HepG2 (cell line): ENCODE data around the gene SPDYE4. TPM values are rescaled to one million over a fixed set of nuclear protein-coding genes. Genes with fewer than 3 reads are reported as not detected.

Experiments
- FOXJ3 ChIP-seq: sonication (generic); formaldehyde crosslinking; IDR thresholded peaks from 2 replicates; pipeline ENCODE4 v1.4.0; 2020; ENCODE audit warnings: missing genetic modification reagents, mild to moderate bottlenecking, borderline replicate concordance
- KDM5B ChIP-seq: sonication (generic); formaldehyde crosslinking; IDR thresholded peaks from 2 replicates; pipeline ENCODE4 v1.4.0; 2020; ENCODE audit warnings: missing genetic modification reagents, mild to moderate bottlenecking, borderline replicate concordance
- MEIS2 ChIP-seq: sonication (generic); formaldehyde crosslinking; IDR thresholded peaks from 2 replicates; pipeline ENCODE4 v1.9.0; 2021; ENCODE audit warnings: mild to moderate bottlenecking, missing genetic modification reagents
- MTA1 ChIP-seq: sonication (generic); formaldehyde crosslinking; IDR thresholded peaks from 2 replicates; pipeline ENCODE4 v1.4.0; 2020; ENCODE audit warnings: missing genetic modification reagents, mild to moderate bottlenecking, borderline replicate concordance
- NONO ChIP-seq, 2 experiments: fragments of 450-650 bp in 1 of 2; sonication (generic) in 1 of 2; formaldehyde crosslinking in 1 of 2; IDR thresholded peaks in 1 of 2; conservative IDR thresholded peaks in 1 of 2; 2 replicates each; pipeline versions ENCODE4 v1.6.1 to v1.8.0; 2017 to 2022; ENCODE audit warnings: mild to moderate bottlenecking in 1 of 2, missing genetic modification reagents in 1 of 2, moderate library complexity in 1 of 2
- ZFP82 ChIP-seq: sonication (generic); formaldehyde crosslinking; IDR thresholded peaks from 2 replicates; pipeline ENCODE4 v1.5.1; 2020; ENCODE audit warnings: mild to moderate bottlenecking, missing genetic modification reagents, borderline replicate concordance
- ZMYM4 ChIP-seq: sonication (generic); formaldehyde crosslinking; IDR thresholded peaks from 2 replicates; pipeline ENCODE4 v1.8.1; 2023; ENCODE audit warnings: mild to moderate bottlenecking, missing genetic modification reagents
- ZNF121 ChIP-seq: sonication (generic); formaldehyde crosslinking; IDR thresholded peaks from 2 replicates; pipeline ENCODE4 v1.5.0; 2020; ENCODE audit warnings: mild to moderate bottlenecking, missing genetic modification reagents
- ZNF260 ChIP-seq: sonication (generic); formaldehyde crosslinking; IDR thresholded peaks from 2 replicates; pipeline ENCODE4 v1.4.0; 2020; ENCODE audit warnings: missing genetic modification reagents, low read depth, mild to moderate bottlenecking, borderline replicate concordance
- ZNF296 ChIP-seq: sonication (generic); formaldehyde crosslinking; conservative IDR thresholded peaks from 2 replicates; pipeline ENCODE4 v1.5.0; 2020; ENCODE audit warnings: mild to moderate bottlenecking, missing genetic modification reagents
- ZNF550 ChIP-seq: sonication (generic); formaldehyde crosslinking; IDR thresholded peaks from 2 replicates; pipeline ENCODE4 v1.4.0; 2020; ENCODE audit warnings: mild to moderate bottlenecking, missing genetic modification reagents, borderline replicate concordance
- polyA plus RNA-seq, 8 experiments: library from polyadenylated mRNA; depleted of rRNA in 3 of 8; stranded (reverse) in 7 of 8; unstranded in 1 of 8; fragments of >200 nt; fragmentation: Illumina TruSeq in 4 of 8; extraction: Trizol in 4 of 8; gene quantifications; 2 replicates each; pipeline versions ENCODE4 v1.2.1 to v1.2.3, GENCODE V29; 2011 to 2016; ENCODE audit warnings: low read depth in 4 of 8, missing spikeins in 1 of 8, mixed read lengths in 1 of 8; ENCODE audit not compliant: insufficient read depth in 1 of 8
- total RNA-seq, 5 experiments: library from RNA; depleted of rRNA; stranded (reverse); fragments of >200 nt; fragmentation: Illumina TruSeq; extraction: Trizol; gene quantifications; 2 replicates each; pipeline ENCODE4 v1.2.3, GENCODE V29; 2016; ENCODE audit warnings: low read depth in 1 of 5
- TF ChIP-seq, protein P1 (sequence below): sonication (generic); formaldehyde crosslinking; IDR thresholded peaks from 2 replicates; pipeline ENCODE4 v1.5.0; 2020; ENCODE audit warnings: missing genetic modification reagents, mild to moderate bottlenecking, borderline replicate concordance
- TF ChIP-seq, protein P2 (sequence below): sonication (generic); formaldehyde crosslinking; IDR thresholded peaks from 2 replicates; pipeline ENCODE4 v1.4.0; 2020; ENCODE audit warnings: missing genetic modification reagents
- TF ChIP-seq, protein P3 (sequence below): sonication (generic); formaldehyde crosslinking; IDR thresholded peaks from 2 replicates; pipeline ENCODE4 v1.9.0; 2021; ENCODE audit warnings: missing genetic modification reagents, borderline replicate concordance
- TF ChIP-seq, protein P4 (sequence below): sonication (generic); formaldehyde crosslinking; IDR thresholded peaks from 2 replicates; pipeline ENCODE4 v1.4.0; 2020; ENCODE audit warnings: low read depth, mild to moderate bottlenecking, missing genetic modification reagents
- TF ChIP-seq, protein P5 (sequence below): sonication (generic); formaldehyde crosslinking; IDR thresholded peaks from 2 replicates; pipeline ENCODE4 v1.5.0; 2020; ENCODE audit warnings: missing genetic modification reagents

The SPDYE4 gene
- total and polyA plus RNA-seq, 2 of the 13 experiments (the other 11 are each of a cell fraction or from before 2014, with no cell fraction given) = not detected

DNA sequence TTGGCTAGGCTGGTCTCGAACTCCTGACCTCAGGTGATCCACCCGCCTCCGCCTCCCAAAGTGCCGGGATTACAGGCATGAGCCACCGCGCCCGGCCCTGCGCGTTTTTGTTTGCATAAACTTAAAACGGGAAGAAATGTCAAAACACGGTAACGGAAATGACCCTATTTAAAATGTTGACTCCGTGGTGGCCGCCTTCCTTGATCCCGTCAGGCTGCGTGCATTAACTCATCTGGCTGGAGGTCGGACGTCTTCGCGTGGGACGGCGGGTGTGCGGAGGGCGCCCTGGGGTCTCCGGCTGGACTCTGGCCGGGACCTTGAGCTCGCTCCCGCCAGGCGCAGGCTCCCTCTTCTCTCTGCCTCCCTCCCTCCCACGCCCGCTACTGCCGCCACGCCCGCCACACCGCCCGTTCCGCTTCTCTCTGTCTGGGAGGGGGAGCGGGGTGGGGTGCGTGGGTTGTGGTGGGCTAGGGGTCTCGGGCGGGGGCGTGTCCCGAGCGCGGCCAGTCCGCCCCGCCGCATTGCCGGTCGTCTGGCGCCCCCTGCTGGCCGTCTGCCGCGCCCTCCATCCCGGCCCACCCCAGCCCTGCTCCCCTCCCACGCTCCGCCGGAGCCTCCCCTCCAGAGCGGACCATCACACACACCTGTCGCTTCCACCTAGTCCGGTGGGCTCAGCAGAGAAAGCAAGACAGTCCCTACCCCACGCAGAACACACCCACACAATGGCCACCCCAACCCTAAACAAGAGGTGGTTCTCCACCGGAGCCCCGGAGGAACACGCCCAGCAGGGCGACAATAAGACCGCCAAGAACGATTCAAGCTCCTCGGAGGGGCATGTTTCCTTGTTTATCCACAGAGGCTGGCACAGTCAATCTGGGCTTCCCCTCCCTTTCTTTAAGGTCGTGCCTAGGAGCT lies 12.5 kb downstream of the SPDYE4 start (continued):
- TF ChIP-seq, protein P1, sequence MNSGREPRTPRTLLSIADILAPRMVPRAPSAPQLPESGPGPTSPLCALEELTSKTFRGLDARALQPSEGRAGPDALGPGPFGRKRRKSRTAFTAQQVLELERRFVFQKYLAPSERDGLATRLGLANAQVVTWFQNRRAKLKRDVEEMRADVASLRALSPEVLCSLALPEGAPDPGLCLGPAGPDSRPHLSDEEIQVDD = 0 out of 2 replicates have a peak, but pooled peaks have one; percentile 34
- peak; percentile 39; the same call in 1 of the 2 replicates for TF ChIP-seq ZMYM4 (CRISPR knock-in tag)
- TF ChIP-seq MTA1 (CRISPR knock-in tag) = peak; percentile 84; the same call in 1 of the 2 replicates
- no peak for TF ChIP-seq ZNF260 (CRISPR knock-in tag)
- TF ChIP-seq MEIS2 = peak; percentile 39; the same call in 1 of the 2 replicates
- TF ChIP-seq NONO (IDR thresholded peaks at IDR 0.05) = no peak
- TF ChIP-seq NONO (CRISPR knock-in tag; conservative IDR thresholded peaks at IDR 0.05) = no peak
- no peak for TF ChIP-seq ZNF296 (CRISPR knock-in tag)
- 0 out of 2 replicates have a peak, but pooled peaks have one; percentile 48 for TF ChIP-seq ZFP82 (CRISPR knock-in tag)
- TF ChIP-seq ZNF550 (CRISPR knock-in tag) = no peak
- TF ChIP-seq, protein P2, sequence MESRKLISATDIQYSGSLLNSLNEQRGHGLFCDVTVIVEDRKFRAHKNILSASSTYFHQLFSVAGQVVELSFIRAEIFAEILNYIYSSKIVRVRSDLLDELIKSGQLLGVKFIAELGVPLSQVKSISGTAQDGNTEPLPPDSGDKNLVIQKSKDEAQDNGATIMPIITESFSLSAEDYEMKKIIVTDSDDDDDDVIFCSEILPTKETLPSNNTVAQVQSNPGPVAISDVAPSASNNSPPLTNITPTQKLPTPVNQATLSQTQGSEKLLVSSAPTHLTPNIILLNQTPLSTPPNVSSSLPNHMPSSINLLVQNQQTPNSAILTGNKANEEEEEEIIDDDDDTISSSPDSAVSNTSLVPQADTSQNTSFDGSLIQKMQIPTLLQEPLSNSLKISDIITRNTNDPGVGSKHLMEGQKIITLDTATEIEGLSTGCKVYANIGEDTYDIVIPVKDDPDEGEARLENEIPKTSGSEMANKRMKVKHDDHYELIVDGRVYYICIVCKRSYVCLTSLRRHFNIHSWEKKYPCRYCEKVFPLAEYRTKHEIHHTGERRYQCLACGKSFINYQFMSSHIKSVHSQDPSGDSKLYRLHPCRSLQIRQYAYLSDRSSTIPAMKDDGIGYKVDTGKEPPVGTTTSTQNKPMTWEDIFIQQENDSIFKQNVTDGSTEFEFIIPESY = no peak
- TF ChIP-seq, protein P3, sequence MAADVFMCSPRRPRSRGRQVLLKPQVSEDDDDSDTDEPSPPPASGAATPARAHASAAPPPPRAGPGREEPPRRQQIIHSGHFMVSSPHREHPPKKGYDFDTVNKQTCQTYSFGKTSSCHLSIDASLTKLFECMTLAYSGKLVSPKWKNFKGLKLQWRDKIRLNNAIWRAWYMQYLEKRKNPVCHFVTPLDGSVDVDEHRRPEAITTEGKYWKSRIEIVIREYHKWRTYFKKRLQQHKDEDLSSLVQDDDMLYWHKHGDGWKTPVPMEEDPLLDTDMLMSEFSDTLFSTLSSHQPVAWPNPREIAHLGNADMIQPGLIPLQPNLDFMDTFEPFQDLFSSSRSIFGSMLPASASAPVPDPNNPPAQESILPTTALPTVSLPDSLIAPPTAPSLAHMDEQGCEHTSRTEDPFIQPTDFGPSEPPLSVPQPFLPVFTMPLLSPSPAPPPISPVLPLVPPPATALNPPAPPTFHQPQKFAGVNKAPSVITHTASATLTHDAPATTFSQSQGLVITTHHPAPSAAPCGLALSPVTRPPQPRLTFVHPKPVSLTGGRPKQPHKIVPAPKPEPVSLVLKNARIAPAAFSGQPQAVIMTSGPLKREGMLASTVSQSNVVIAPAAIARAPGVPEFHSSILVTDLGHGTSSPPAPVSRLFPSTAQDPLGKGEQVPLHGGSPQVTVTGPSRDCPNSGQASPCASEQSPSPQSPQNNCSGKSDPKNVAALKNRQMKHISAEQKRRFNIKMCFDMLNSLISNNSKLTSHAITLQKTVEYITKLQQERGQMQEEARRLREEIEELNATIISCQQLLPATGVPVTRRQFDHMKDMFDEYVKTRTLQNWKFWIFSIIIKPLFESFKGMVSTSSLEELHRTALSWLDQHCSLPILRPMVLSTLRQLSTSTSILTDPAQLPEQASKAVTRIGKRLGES = no peak
- TF ChIP-seq FOXJ3 (CRISPR knock-in tag) = no peak
- TF ChIP-seq ZNF121 (CRISPR knock-in tag) = no peak
- TF ChIP-seq, protein P4, sequence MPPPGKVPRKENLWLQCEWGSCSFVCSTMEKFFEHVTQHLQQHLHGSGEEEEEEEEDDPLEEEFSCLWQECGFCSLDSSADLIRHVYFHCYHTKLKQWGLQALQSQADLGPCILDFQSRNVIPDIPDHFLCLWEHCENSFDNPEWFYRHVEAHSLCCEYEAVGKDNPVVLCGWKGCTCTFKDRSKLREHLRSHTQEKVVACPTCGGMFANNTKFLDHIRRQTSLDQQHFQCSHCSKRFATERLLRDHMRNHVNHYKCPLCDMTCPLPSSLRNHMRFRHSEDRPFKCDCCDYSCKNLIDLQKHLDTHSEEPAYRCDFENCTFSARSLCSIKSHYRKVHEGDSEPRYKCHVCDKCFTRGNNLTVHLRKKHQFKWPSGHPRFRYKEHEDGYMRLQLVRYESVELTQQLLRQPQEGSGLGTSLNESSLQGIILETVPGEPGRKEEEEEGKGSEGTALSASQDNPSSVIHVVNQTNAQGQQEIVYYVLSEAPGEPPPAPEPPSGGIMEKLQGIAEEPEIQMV = no peak
- TF ChIP-seq, protein P5, sequence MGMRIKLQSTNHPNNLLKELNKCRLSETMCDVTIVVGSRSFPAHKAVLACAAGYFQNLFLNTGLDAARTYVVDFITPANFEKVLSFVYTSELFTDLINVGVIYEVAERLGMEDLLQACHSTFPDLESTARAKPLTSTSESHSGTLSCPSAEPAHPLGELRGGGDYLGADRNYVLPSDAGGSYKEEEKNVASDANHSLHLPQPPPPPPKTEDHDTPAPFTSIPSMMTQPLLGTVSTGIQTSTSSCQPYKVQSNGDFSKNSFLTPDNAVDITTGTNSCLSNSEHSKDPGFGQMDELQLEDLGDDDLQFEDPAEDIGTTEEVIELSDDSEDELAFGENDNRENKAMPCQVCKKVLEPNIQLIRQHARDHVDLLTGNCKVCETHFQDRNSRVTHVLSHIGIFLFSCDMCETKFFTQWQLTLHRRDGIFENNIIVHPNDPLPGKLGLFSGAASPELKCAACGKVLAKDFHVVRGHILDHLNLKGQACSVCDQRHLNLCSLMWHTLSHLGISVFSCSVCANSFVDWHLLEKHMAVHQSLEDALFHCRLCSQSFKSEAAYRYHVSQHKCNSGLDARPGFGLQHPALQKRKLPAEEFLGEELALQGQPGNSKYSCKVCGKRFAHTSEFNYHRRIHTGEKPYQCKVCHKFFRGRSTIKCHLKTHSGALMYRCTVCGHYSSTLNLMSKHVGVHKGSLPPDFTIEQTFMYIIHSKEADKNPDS (CRISPR knock-in tag) = peak; percentile 40; the same call in 1 of the 2 replicates
- peak; percentile 47; the same call in 1 of the 2 replicates for TF ChIP-seq KDM5B
